Activated CD4-positive, alpha-beta T cell treated with anti-CD3 and anti-CD28 coated beads for 4 hours (primary cell): ENCODE results near the gene SEMA4G.
"Not testable (repeated sequence)": the region's sequence is repeated elsewhere in the genome, so short reads cannot be mapped to it uniquely, and the experiment has no call there.

Experiments
- DNase-seq, 2 donors: peaks; one replicate each; pipeline ENCODE4 v3.0.0-alpha.2; 2020

Gene SEMA4G

GRCh38 chr10:100972115-100972903 is 3.0 kb downstream of the SEMA4G start:
- DNase-seq = no peak

DNA sequence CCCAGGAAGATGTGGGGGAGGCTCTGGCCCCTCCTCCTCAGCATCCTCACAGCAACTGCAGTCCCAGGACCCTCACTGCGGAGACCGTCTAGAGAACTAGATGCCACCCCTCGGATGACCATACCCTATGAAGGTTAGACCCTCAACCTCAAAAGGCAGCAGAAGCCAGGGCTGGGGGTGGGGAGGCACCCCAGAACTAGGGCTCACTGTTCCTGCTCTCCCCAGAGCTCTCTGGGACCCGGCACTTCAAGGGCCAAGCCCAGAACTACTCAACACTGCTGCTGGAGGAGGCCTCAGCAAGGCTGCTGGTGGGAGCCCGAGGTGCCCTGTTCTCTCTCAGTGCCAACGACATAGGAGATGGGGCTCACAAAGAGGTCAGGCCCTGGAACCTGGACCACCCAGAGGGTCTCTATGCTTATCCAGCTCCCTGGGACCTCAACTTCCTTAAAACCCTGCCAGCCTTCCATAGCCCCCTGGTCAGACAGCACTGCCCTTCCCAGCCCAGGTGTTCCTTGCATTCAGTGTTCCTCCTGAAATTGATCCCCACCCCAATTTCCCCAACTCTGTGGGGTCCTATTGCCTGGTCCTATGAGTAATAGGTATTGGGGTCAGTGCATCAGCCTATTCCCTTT is 3.7 kb downstream of the SEMA4G start:
- DNase-seq = no peak

DNA sequence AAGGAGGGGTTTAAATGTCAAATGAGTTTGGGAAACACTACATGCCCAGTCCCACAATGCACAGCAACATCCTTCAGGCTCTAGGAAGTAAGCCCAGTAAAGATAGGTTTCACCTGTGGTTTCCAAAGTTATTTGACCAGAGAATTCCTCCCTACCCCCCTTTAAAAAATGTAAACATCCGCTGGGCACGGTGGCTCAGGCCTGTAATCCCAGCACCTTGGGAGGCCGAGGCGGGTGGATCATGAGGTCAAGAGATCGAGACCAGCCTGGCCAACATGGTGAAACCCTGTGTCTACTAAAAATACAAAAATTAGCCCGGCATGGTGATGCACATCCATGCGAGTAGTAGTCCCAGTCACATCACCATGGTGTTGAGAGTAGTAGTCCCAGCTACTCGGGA is 6.1 kb downstream of the SEMA4G start:
- DNase-seq = not testable (repeated sequence)

GRCh38 chr10:100976906-100977305 is 7.6 kb downstream of the SEMA4G start:
- no peak for DNase-seq

GRCh38 chr10:100977436-100977835 is 8.1 kb downstream of the SEMA4G start:
- no peak for DNase-seq

DNA sequence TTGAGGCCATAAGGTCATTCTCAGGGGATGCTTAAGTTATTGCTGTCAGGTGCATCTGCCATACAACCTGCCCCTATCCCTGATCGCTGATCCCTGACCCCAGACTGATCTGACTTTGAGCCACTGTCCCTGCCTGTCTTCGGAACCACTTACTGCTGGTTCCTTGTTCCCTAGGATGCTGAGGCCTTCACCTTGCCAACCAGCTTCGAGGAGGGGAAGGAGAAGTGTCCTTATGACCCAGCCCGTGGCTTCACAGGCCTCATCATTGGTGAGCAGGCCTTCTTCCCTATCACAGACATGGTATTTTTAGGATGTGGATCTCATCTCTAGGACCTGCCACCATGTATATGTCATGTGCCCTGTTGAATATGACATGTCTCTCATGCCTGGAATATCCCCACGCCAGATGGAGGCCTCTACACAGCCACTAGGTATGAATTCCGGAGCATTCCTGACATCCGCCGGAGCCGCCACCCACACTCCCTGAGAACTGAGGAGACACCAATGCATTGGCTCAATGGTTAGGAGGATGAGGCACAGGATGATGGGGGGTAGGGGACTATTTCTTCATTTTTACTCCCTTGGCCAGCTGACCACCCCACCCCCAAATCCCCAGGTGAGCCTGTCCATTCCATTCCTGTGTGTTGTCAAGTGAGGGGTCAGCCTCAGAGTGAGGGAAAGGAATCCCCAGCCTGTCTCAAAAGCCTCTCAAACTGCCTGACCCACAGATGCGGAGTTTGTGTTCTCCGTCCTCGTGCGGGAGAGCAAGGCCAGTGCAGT is 9.0 kb downstream of the SEMA4G start:
- no peak for DNase-seq

- no peak for DNase-seq
These were observed 9.5 kb downstream of the SEMA4G start for GRCh38 chr10:100978901-100979195.

GRCh38 chr10:100979791-100980272 is 10.5 kb downstream of the SEMA4G start:
- DNase-seq = no peak

DNA sequence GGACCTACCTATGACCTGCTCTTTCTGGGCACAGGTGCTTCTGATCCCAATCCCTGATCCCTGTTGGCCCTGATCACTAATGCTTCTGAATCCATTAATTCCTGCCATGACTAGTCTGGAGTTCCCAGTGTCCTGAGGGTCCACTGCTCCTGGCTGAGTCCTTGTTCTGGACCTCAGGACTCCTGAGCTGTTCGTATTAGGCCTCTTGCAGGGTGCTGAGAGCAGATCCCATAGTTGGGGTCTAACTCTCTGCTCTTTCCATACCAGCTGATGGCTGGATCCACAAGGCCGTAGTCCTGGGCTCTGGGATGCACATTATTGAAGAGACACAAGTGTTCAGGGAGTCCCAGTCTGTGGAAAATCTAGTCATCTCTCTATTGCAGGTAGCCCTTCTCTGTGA is 11.0 kb downstream of the SEMA4G start:
- DNase-seq = no peak

DNA sequence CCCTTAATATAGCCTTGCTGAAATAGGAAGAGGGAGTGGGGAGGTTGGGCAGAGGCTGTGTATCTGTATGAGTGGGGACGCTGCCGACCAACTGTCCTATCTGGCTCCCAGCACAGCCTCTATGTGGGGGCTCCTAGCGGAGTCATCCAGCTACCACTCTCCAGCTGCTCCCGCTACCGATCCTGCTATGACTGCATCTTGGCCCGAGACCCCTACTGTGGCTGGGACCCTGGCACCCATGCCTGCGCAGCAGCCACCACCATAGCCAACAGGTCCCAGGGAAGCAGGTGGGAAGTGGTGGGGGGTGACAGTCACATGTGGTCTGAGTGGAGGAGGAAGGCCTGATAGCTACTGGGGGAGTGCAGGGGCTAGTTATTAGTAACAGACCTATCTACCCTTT is 11.4 kb downstream of the SEMA4G start:
- DNase-seq = no peak

DNA sequence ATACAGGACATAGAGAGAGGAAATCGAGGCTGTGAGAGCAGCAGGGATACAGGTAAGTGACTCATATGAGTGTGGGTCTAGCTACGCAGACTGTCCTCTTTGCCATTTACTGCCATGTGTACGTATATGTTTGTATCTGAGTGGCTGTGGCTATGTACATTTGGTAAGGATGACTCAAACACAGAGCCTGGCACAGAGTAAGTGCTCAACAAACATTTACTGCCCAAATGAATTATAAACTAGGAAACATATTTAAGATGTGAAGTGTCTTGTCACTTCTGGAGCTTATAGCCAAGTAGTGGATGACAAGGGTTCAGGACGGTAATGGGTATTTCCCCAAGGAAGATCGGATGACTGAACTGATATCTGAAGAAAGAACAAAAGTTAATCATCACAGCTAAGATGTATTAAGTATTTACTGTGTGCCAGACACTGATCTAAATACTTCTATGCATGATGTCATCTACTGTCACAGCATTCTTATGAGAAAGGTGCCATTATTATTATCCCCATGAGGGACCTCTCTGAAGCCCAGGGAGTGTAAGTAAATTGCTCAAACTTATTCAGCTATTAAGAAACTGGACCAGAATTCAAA is 12.0 kb downstream of the SEMA4G start:
- no peak for DNase-seq

DNA sequence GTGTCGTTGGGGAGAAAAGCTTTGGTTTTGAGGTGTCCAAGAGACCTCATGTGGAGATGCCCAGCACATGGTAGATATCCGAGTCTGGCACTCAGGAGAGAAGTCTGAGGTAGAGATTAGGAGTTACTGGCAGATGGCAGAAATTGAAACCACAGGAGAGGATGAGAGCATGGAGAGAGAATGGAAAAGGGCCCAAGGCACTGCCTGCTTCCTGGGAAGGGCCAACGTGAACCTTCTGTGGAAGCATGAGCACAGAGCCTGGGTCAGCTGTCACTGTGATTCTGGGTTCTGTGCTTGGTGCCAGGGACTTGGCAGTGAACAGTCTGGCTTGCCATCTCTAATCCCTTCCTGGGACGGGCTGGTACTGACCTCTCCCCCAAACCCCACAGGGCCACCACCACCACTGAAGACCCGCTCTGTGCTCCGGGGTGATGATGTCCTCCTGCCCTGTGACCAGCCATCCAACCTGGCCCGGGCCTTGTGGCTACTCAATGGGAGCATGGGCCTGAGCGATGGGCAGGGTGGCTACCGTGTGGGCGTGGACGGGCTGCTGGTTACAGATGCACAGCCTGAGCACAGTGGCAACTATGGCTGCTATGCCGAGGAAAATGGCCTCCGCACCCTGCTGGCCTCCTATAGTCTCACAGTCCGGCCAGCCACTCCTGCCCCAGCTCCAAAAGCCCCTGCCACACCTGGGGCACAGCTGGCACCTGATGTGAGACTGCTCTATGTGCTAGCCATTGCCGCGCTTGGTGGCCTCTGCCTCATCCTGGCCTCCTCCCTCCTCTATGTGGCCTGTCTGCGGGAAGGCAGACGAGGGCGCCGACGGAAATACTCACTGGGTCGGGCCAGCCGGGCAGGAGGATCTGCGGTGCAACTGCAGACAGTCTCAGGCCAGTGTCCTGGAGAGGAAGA is 13.9 kb downstream of the SEMA4G start:
- no peak for DNase-seq

DNA sequence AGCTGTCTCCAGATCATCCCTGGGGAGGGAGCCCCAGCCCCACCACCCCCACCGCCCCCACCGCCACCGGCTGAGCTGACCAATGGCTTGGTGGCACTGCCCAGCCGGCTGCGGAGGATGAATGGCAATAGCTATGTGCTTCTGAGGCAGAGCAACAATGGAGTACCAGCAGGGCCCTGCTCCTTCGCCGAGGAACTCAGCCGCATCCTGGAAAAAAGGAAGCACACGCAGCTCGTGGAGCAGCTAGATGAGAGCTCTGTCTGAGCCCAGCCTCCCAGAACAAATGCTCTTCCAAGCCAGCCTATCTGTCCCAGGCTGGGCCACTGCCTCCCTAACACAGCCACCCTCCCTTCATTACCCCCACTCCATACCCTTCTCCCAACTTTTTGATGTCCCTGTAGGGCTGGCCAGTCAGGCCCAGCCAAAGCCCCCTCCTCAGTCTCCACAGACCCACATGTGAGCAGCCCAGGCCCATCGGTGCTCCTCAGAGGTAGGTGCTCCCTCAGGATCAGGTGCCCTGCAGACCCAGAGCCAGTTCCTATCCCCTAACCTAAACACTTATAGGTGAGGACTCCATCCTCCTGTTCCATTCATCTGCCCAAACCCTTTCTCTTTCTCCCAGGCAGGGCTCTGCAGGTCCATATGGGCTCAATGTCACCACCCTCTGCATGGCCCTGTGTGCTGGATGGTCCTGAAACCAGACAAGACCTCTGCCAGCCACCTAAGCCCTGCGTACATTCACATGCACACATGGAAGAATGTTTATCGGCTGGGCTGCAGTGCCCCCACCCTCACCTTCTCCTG is 14.8 kb downstream of the SEMA4G start:
- no peak for DNase-seq

GRCh38 chr10:100984672-100985177 is 15.4 kb downstream of the SEMA4G start:
- no peak for DNase-seq

DNA sequence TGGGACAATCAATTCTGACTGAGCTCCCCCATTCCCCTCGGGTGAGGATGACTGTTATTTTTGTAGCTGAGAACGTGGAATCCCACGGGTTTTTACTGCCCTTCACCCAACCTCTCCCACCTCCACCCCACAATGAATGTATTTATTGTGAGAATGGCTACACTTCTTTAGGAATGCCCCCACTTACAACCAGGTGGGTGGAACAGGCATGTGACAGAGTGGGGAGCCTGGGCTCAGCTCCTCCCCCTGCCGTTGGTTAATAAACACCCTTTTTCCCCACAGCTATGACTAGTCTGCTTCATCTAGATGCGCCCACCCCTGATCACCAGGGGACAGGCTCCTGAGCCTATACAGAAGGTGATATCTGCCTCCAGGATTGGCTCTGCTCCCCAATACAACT is 16.0 kb downstream of the SEMA4G start:
- DNase-seq = no peak

DNA sequence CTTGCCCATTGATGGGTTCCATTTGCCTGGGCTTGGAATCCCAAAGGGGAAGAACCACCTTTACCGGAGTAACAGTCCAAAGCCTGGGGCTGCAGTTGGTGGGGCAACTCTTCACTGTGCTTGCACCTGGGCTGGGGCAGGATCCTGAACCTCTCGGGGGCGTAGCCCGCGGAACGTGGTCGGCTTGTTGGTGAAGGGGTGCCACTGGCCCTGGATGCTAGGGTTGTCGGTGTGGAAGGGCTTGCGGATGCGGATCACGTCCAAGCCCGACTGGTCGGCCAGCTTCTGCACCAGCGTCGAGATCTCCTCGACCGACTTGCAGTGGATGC is 17.3 kb downstream of the SEMA4G start:
- no peak for DNase-seq

GRCh38 chr10:100986952-100987684 is 17.8 kb downstream of the SEMA4G start, which contains the start of the genes MRPL43 and TWNK:
Gene MRPL43 (minus strand): TSS chr10:100987497. CDS start chr10:100987443, 54 bp downstream.
Gene TWNK (plus strand): TSS chr10:100987543. CDS start chr10:100988211, 668 bp downstream.
- DNase-seq = peak; percentile 84 to 85

DNA sequence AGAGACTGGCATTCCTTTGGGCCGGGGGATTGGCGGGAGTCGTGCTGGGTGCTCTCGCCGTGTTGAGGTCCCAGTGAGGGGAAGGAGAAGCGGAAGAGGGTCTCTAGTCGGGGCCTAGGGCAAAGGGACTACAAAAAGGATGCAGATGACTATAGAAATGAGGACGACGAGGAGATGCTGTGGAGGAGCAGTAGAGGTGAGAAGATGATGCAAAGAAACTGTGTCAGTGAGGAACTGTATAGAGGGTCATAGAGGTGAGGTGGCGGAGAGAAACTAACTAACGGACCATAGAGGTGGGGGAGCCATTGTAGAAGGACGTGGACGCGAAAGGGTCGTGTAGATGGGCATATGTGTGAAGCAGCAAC is 18.4 kb downstream of the SEMA4G start:
- DNase-seq = no peak

DNA sequence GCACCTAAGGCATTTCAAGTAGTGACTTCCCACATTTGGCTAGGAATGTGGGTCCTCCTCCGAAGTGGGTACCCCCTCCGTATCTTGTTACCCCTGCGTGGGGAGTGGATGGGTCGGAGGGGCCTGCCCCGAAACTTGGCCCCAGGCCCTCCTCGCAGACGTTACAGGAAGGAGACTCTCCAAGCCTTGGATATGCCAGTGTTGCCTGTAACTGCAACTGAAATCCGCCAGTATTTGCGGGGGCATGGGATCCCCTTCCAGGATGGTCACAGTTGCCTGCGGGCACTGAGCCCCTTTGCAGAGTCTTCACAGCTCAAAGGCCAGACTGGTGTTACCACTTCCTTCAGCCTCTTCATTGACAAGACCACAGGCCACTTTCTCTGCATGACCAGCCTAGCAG is 18.9 kb downstream of the SEMA4G start:
- no peak for DNase-seq

DNA sequence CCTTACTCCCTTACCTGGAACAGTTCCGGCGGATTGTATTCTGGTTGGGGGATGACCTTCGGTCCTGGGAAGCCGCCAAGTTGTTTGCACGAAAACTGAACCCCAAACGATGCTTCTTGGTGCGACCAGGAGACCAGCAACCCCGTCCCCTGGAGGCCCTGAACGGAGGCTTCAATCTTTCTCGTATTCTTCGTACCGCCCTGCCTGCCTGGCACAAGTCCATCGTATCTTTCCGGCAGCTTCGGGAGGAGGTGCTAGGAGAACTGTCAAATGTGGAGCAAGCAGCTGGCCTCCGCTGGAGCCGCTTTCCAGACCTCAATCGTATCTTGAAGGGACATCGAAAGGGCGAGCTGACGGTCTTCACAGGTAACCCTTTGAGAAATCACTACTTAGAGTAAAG is 19.8 kb downstream of the SEMA4G start:
- DNase-seq = no peak
